H1 (cell line): ENCODE measurements around the gene ID2. TPM values are rescaled to one million over a fixed set of nuclear protein-coding genes. Genes with fewer than 3 reads are reported as not detected.

Source experiments
- CTCF ChIA-PET: fragments of 300-600 bp; sonication (Branson Sonifier 250); formaldehyde crosslinking; loops from one replicate; lab custom pipeline; 2021; ENCODE audit not compliant: partially characterized antibody; lab: Charles Lee
- POLR2A ChIA-PET: fragments of 300-600 bp; sonication (Branson Sonifier 250); formaldehyde crosslinking; loops from one replicate; lab custom pipeline; 2021; ENCODE audit warnings: inconsistent platforms; ENCODE audit not compliant: partially characterized antibody; lab: Charles Lee
- DNase-seq, 2 experiments: peaks; one replicate each; pipeline versions ENCODE4 v3.0.0 to v3.0.0-alpha.2; 2010 to 2022; ENCODE audit warnings: low spot score in 2 of 2, low read depth in 1 of 2, mixed read lengths in 1 of 2
- FAIRE-seq: peaks from 2 replicates; lab custom pipeline; 2011; peaks lifted over from hg19 to GRCh38; lab: Jason Lieb, UNC
- H2AFZ ChIP-seq: 2 replicates; pipeline ENCODE4 v1.8.1; 2012; ENCODE audit warnings: low read length, inconsistent platforms
- H2AK5ac ChIP-seq: 2 replicates; pipeline ENCODE4 v1.6.1; 2013; ENCODE audit warnings: low read depth, low read length
- H2BK120ac ChIP-seq: replicated peaks from 2 replicates; pipeline ENCODE3; 2013; ENCODE audit warnings: low read depth, low read length, inconsistent platforms
- H2BK12ac ChIP-seq: 2 replicates; pipeline ENCODE4 v1.6.1; 2013; ENCODE audit warnings: low read depth, low read length
- H2BK15ac ChIP-seq: 2 replicates; pipeline ENCODE4 v1.6.1; 2013; ENCODE audit warnings: low read length
- H2BK20ac ChIP-seq: 2 replicates; pipeline ENCODE4 v1.6.1; 2013; ENCODE audit warnings: low read length
- H2BK5ac ChIP-seq: 2 replicates; pipeline ENCODE4 v1.6.1; 2013; ENCODE audit warnings: low read depth, low read length
- H3K14ac ChIP-seq: 2 replicates; pipeline ENCODE4 v1.6.1; 2013; ENCODE audit warnings: inconsistent platforms; ENCODE audit not compliant: insufficient read length
- H3K18ac ChIP-seq: 2 replicates; pipeline ENCODE4 v1.6.1; 2013; ENCODE audit warnings: low read length; ENCODE audit errors: extremely low read depth
- H3K23ac ChIP-seq: 2 replicates; pipeline ENCODE4 v1.6.1; 2013; ENCODE audit warnings: inconsistent platforms; ENCODE audit not compliant: insufficient read length
- H3K23me2 ChIP-seq: 2 replicates; pipeline ENCODE4 v1.6.1; 2013; ENCODE audit warnings: low read depth, low read length
- H3K27ac ChIP-seq: 2 replicates; pipeline ENCODE4 v1.6.1; 2011; ENCODE audit warnings: low read depth, low read length, inconsistent platforms
- H3K27me3 ChIP-seq, 4 experiments: replicated peaks in 1 of 4; 1 replicate in 1 of 4; 2 replicates in 3 of 4; pipeline versions ENCODE4 v1.6.1 to v1.8.1; 2011 to 2013; ENCODE audit warnings: low read length in 3 of 4, mild to moderate bottlenecking in 3 of 4, inconsistent platforms in 2 of 4, mixed read lengths in 2 of 4, moderate library complexity in 1 of 4; ENCODE audit not compliant: control insufficient read depth in 3 of 4, insufficient read depth in 3 of 4; ENCODE audit errors: extremely low read depth in 1 of 4
- H3K36me3 ChIP-seq, 4 experiments: 2 replicates each; pipeline versions ENCODE4 v1.6.1 to v1.8.1; 2011 to 2013; ENCODE audit warnings: mild to moderate bottlenecking in 4 of 4, low read length in 3 of 4, moderate library complexity in 2 of 4, control low read depth in 1 of 4, inconsistent platforms in 1 of 4; ENCODE audit not compliant: insufficient read depth in 4 of 4, control insufficient read depth in 2 of 4
- H3K4ac ChIP-seq: replicated peaks from 2 replicates; pipeline ENCODE3; 2013; ENCODE audit warnings: low read length, low read depth, mixed read lengths, inconsistent platforms; ENCODE audit not compliant: insufficient read length
- H3K4me1 ChIP-seq, 4 experiments: replicated peaks in 1 of 4; 1 replicate in 1 of 4; 2 replicates in 3 of 4; pipeline versions ENCODE4 v1.6.1 to v1.8.1; 2011 to 2013; ENCODE audit warnings: low read length in 3 of 4, inconsistent platforms in 2 of 4, mixed read lengths in 1 of 4; ENCODE audit not compliant: insufficient read depth in 4 of 4, control insufficient read depth in 3 of 4
- H3K4me2 ChIP-seq, 2 experiments: 2 replicates each; pipeline versions ENCODE4 v1.6.1 to v1.8.1; 2011 to 2013; ENCODE audit warnings: low read depth in 2 of 2, low read length in 2 of 2, control low read depth in 1 of 2, inconsistent platforms in 1 of 2, mild to moderate bottlenecking in 1 of 2; ENCODE audit not compliant: insufficient read depth in 1 of 2
- H3K4me3 ChIP-seq, 4 experiments: fragments of 200-600, 300-600 bp in 1 of 4; sonication (generic), shearing (Covaris generic), sonication (Bioruptor Twin) in 1 of 4; 2 replicates each; pipeline versions ENCODE4 v1.5.1 to v1.8.1; 2011 to 2016; ENCODE audit warnings: low read length in 4 of 4, low read depth in 3 of 4, control low read depth in 2 of 4, inconsistent platforms in 2 of 4, mild to moderate bottlenecking in 2 of 4, mixed read lengths in 1 of 4, moderate library complexity in 1 of 4; ENCODE audit not compliant: insufficient read depth in 2 of 4; ENCODE audit errors: extremely low read depth in 1 of 4
- H3K56ac ChIP-seq: replicated peaks from 2 replicates; pipeline ENCODE3; 2013; ENCODE audit warnings: low read depth, mild to moderate bottlenecking, mixed read lengths, low read length, inconsistent platforms; ENCODE audit not compliant: insufficient read length
- H3K79me1 ChIP-seq: 2 replicates; pipeline ENCODE4 v1.6.1; 2013; ENCODE audit warnings: low read depth, low read length, control low read depth
- H3K79me2 ChIP-seq, 2 experiments: 2 replicates each; pipeline versions ENCODE4 v1.6.1 to v1.8.1; 2012 to 2013; ENCODE audit warnings: low read length in 2 of 2, mild to moderate bottlenecking in 2 of 2, inconsistent platforms in 1 of 2; ENCODE audit not compliant: insufficient read depth in 2 of 2, control insufficient read depth in 1 of 2
- H3K9ac ChIP-seq, 4 experiments: replicated peaks in 1 of 4; 1 replicate in 1 of 4; 2 replicates in 3 of 4; pipeline versions ENCODE4 v1.6.1 to v1.8.1; 2011 to 2013; ENCODE audit warnings: low read depth in 3 of 4, low read length in 3 of 4, control low read depth in 2 of 4, mild to moderate bottlenecking in 2 of 4, moderate library complexity in 2 of 4, inconsistent platforms in 1 of 4; ENCODE audit errors: extremely low read depth in 1 of 4
- H3K9me3 ChIP-seq, 2 experiments: 2 replicates each; pipeline versions ENCODE4 v1.6.1 to v1.8.1; 2012 to 2013; ENCODE audit warnings: mild to moderate bottlenecking in 2 of 2, moderate library complexity in 2 of 2, control low read depth in 1 of 2, inconsistent platforms in 1 of 2, low read depth in 1 of 2, low read length in 1 of 2, mixed read lengths in 1 of 2; ENCODE audit not compliant: insufficient read depth in 2 of 2
- H4K20me1 ChIP-seq, 2 experiments: replicated peaks in 1 of 2; 2 replicates each; pipeline versions ENCODE3 to v1.8.1; 2011 to 2013; ENCODE audit warnings: inconsistent platforms in 2 of 2, low read length in 2 of 2, mild to moderate bottlenecking in 1 of 2; ENCODE audit not compliant: insufficient read depth in 2 of 2, control insufficient read depth in 1 of 2
- H4K5ac ChIP-seq: 2 replicates; pipeline ENCODE4 v1.6.1; 2013; ENCODE audit warnings: low read length, low read depth, mixed read lengths, inconsistent platforms; ENCODE audit not compliant: insufficient read length
- H4K8ac ChIP-seq: 2 replicates; pipeline ENCODE4 v1.8.0; 2013; ENCODE audit warnings: mild to moderate bottlenecking, moderate library complexity, low read length, inconsistent platforms; ENCODE audit not compliant: insufficient read depth; ENCODE audit errors: extremely low read depth
- H4K91ac ChIP-seq: replicated peaks from 2 replicates; pipeline ENCODE3; 2013; ENCODE audit warnings: low read length, mixed read lengths, inconsistent platforms; ENCODE audit not compliant: insufficient read length
- HDAC2 ChIP-seq, 2 experiments: fragments of 300-600 bp in 1 of 2; sonication (generic) in 1 of 2; IDR thresholded peaks; 2 replicates each; pipeline ENCODE4 v1.6.1; 2011 to 2012; ENCODE audit warnings: low read depth in 2 of 2, low read length in 2 of 2, mild to moderate bottlenecking in 2 of 2, moderate library complexity in 2 of 2, borderline replicate concordance in 1 of 2, inconsistent platforms in 1 of 2
- KDM5A ChIP-seq: fragments of 200-600 bp; IDR thresholded peaks from 2 replicates; pipeline ENCODE4 v1.7.1; 2012; ENCODE audit warnings: mild to moderate bottlenecking, low read length, inconsistent platforms, mixed read lengths
- MAFK ChIP-seq: IDR thresholded peaks from 2 replicates; pipeline ENCODE4 v1.6.1; 2012; ENCODE audit warnings: low read depth, mild to moderate bottlenecking, improper control_type of control experiment, low read length
- RBBP5 ChIP-seq: IDR thresholded peaks from 2 replicates; pipeline ENCODE4 v1.7.1; 2012; ENCODE audit warnings: low read depth, mild to moderate bottlenecking, inconsistent platforms, low read length, moderate library complexity, borderline replicate concordance
- TAF7 ChIP-seq: optimal IDR thresholded peaks from 2 replicates; pipeline ENCODE3; 2011; ENCODE audit warnings: low read depth, mild to moderate bottlenecking, inconsistent platforms, low read length, moderate library complexity, borderline replicate concordance
- WGBS, 2 experiments: shearing (Covaris generic) in 1 of 2; methylation state at CpG; one replicate each; pipeline versions ENCODE4 v1.1.6 to v1.1.7; 2013 to 2015; ENCODE audit warnings: low lambda C conversion rate in 2 of 2, mixed read lengths in 2 of 2, inconsistent platforms in 1 of 2, low coverage in 1 of 2, missing lambda C conversion rate in 1 of 2; ENCODE audit not compliant: insufficient replicate concordance in 2 of 2, insufficient coverage in 1 of 2, insufficient read length in 1 of 2; ENCODE audit errors: extremely low coverage in 1 of 2, missing lambda C conversion rate in 1 of 2; 5-methylcytosine and 5-hydroxymethylcytosine counted together
- polyA plus RNA-seq, 7 experiments: library from polyadenylated mRNA; depleted of rRNA in 3 of 7; stranded (reverse) in 5 of 7; unstranded in 2 of 7; fragments of >200 nt in 5 of 7; fragments of 200-250 nt in 2 of 7; gene quantifications; 1 replicate in 5 of 7; 2 replicates in 1 of 7; 4 replicates in 1 of 7; pipeline versions ENCODE4 v1.2.1 to v1.2.3, GENCODE V29; 2011 to 2013; ENCODE audit warnings: missing spikeins in 2 of 7, mixed read lengths in 2 of 7
- total RNA-seq: library from RNA; stranded (reverse); fragmentation: NEBNext Ultra II Directional; extraction: Animal tissue kit (Norgen Biotek cat#: 25700); gene quantifications from 2 replicates; pipeline ENCODE4 v1.2.1, GENCODE V29; 2021
- TF ChIP-seq, protein P1 (sequence below): IDR thresholded peaks from 2 replicates; pipeline ENCODE4 v1.6.1; 2011; ENCODE audit warnings: low read length, improper control_type of control experiment

Gene ID2
- total and polyA plus RNA-seq, 2 of the 8 experiments (the other 6 are each of a cell fraction or from before 2014, with no cell fraction given) = 36.7 to 214 TPM

DNA sequence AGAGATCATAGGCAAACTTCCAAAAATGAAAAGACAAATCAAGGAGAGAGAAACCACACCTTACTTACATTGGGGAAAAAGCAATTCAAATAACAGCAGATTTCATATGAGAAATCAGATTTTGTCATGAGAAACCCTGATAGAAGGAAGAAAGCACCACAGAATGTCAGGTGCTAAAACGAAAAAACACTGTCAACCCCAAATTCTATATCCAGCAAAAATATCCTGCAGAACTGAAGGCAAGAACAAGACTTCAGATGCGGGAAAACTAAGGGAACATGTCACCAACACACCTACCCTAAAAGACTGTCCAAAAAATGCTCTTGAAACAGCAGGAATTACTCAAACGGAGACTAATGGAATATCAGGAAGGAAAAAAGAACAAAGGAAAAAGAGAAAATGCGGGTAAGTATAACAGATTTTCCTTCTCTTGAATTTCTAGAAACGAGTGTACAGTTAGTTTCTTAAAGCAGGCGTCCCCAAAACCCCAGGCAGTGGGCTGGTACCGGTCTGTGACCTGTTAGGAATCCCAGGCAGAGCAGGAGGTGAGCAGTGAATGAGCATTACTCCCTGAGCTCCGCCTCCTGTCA, 7.3 kb upstream of the ID2 start:
- no peak overlapping the region for H2BK20ac ChIP-seq
- no peak overlapping the region for H3K18ac ChIP-seq
- H2BK120ac ChIP-seq = no peak overlapping the region
- H3K4me1 ChIP-seq = peaks cover 7 to 23% (median 10%) of the 10 kb centered on the region in 4 experiments; a peak in 6 of 7 replicates
- 82% methylated on average over 8 of the region's 8 CpGs; no CpG with 5 or more reads in 1 of the 2 experiments for WGBS, 2 experiments
- H3K79me2 ChIP-seq = no peaks in the 10 kb centered on the region
- H4K91ac ChIP-seq = no peak overlapping the region
- no peak overlapping the region for H4K8ac ChIP-seq
- no peak overlapping the region for H2BK12ac ChIP-seq
- H3K4me2 ChIP-seq = no peak overlapping the region
- peaks cover 23% of the 10 kb centered on the region for H3K23me2 ChIP-seq
- H2BK5ac ChIP-seq = no peak overlapping the region
- H3K4ac ChIP-seq = no peak overlapping the region
- H3K56ac ChIP-seq = no peak overlapping the region
- peaks cover 8 to 9% of the 10 kb centered on the region in 2 experiments for H3K9me3 ChIP-seq
- H3K27ac ChIP-seq = no peak overlapping the region
- DNase-seq (no peak), FAIRE-seq (no peak)
- H3K27me3 ChIP-seq = peaks cover 11 to 37% (median 36%) of the 10 kb centered on the region in 4 experiments
- no peak overlapping the region for H2BK15ac ChIP-seq
- no peak overlapping the region for H3K4me3 ChIP-seq
- no peak overlapping the region for H4K5ac ChIP-seq
- H3K14ac ChIP-seq = no peak overlapping the region
- no peaks in the 10 kb centered on the region for H3K79me1 ChIP-seq
- no peaks in the 10 kb centered on the region for H4K20me1 ChIP-seq
- H3K36me3 ChIP-seq = peaks cover 0 to 2% (median 0%) of the 10 kb centered on the region in 4 experiments; a peak in 1 of 8 replicates
- no peak overlapping the region for H3K23ac ChIP-seq
- ChIA-PET CTCF (interaction anchor here (1.1 to 1.4 kb wide), 2 partner anchors 27 to 36 kb away, joined by 4 read pairs; no protein-coding TSS in a partner anchor), POLR2A (no interaction called here)
- no peak overlapping the region for H3K9ac ChIP-seq
- TF ChIP-seq, protein P1, sequence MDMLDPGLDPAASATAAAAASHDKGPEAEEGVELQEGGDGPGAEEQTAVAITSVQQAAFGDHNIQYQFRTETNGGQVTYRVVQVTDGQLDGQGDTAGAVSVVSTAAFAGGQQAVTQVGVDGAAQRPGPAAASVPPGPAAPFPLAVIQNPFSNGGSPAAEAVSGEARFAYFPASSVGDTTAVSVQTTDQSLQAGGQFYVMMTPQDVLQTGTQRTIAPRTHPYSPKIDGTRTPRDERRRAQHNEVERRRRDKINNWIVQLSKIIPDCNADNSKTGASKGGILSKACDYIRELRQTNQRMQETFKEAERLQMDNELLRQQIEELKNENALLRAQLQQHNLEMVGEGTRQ = no peak
- TF ChIP-seq TAF7 (no peak), MAFK (no peak), KDM5A (no peak), HDAC2 (IDR thresholded peaks at IDR 0.05; ENCODE audit: borderline replicate concordance in 1 of 2, low read depth in 2 of 2, low read length in 2 of 2) (no peak), RBBP5 (no peak)
- no peak overlapping the region for H2AK5ac ChIP-seq
- no peak overlapping the region for H2AFZ ChIP-seq
